Naive thymus-derived CD4-positive, alpha-beta T cell (primary cell): ENCODE data around the gene TRIM41. TPM values are rescaled to one million over a fixed set of nuclear protein-coding genes. Genes with fewer than 3 reads are reported as not detected.

Experiments used
- ATAC-seq: fragments of 150-1000 bp; cut with Tn5 transposase; 2 replicates; pipeline ENCODE4 v1.10.0; 2021; ENCODE audit warnings: mild to moderate bottlenecking, moderate library complexity
- CTCF ChIA-PET: fragments of 350-600 bp; sonication (Branson Sonifier 250); formaldehyde crosslinking; loops from one replicate; lab custom pipeline; 2021; ENCODE audit warnings: antibody characterized with exemption; lab: Charles Lee
- POLR2A ChIA-PET: fragments of 350-600 bp; sonication (Branson Sonifier 250); formaldehyde crosslinking; loops from one replicate; lab custom pipeline; 2021; ENCODE audit warnings: antibody characterized with exemption, inconsistent platforms; lab: Charles Lee
- DNase-seq, 9 donors: peaks; one replicate each; pipeline versions ENCODE4 v3.0.0 to v3.0.0-alpha.2; 2020 to 2022; ENCODE audit warnings: mixed read lengths in 1 of 9
- H3K27ac ChIP-seq: one replicate; pipeline ENCODE4 v1.7.0; 2013; ENCODE audit warnings: mild to moderate bottlenecking, low read depth, low read length, moderate library complexity
- H3K27me3 ChIP-seq, 2 donors: one replicate each; pipeline ENCODE4 v1.7.0; 2013; ENCODE audit warnings: low read length in 2 of 2, mild to moderate bottlenecking in 2 of 2, moderate library complexity in 2 of 2; ENCODE audit not compliant: control insufficient read depth in 2 of 2, insufficient read depth in 2 of 2
- H3K36me3 ChIP-seq, 3 experiments: 1 replicate in 2 of 3; 2 replicates in 1 of 3; pipeline ENCODE4 v1.7.0; 2013; ENCODE audit warnings: low read length in 3 of 3, mild to moderate bottlenecking in 3 of 3, moderate library complexity in 1 of 3; ENCODE audit not compliant: insufficient read depth in 3 of 3, control insufficient read depth in 2 of 3
- H3K4me1 ChIP-seq, 2 donors: one replicate each; pipeline ENCODE4 v1.7.0; 2013; ENCODE audit warnings: low read length in 2 of 2, mild to moderate bottlenecking in 2 of 2, moderate library complexity in 1 of 2; ENCODE audit not compliant: control insufficient read depth in 2 of 2, insufficient read depth in 2 of 2
- H3K4me3 ChIP-seq: 2 replicates; pipeline ENCODE4 v1.7.0; 2013; ENCODE audit warnings: mild to moderate bottlenecking, low read length
- H3K9me3 ChIP-seq, 3 experiments: 1 replicate in 2 of 3; 2 replicates in 1 of 3; pipeline ENCODE4 v1.7.0; 2013; ENCODE audit warnings: low read length in 3 of 3; ENCODE audit not compliant: control insufficient read depth in 2 of 3
- H3K27ac Mint-ChIP-seq, 9 donors: one replicate each; pipeline ENCODE4 v1.8.0; 2020 to 2022; ENCODE audit warnings: mixed read lengths in 9 of 9, mild to moderate bottlenecking in 8 of 9, moderate library complexity in 5 of 9, inconsistent platforms in 2 of 9
- H3K27me3 Mint-ChIP-seq, 5 donors: one replicate each; pipeline ENCODE4 v1.8.0; 2021 to 2022; ENCODE audit warnings: mixed read lengths in 5 of 5, mild to moderate bottlenecking in 1 of 5
- H3K36me3 Mint-ChIP-seq, 5 donors: one replicate each; pipeline ENCODE4 v1.8.0; 2020 to 2022; ENCODE audit warnings: mixed read lengths in 5 of 5, mild to moderate bottlenecking in 3 of 5, inconsistent platforms in 1 of 5
- H3K4me1 Mint-ChIP-seq, 7 donors: one replicate each; pipeline ENCODE4 v1.8.0; 2020 to 2022; ENCODE audit warnings: mixed read lengths in 7 of 7, mild to moderate bottlenecking in 3 of 7, inconsistent platforms in 1 of 7
- H3K4me3 Mint-ChIP-seq, 10 donors: one replicate each; pipeline ENCODE4 v1.8.0; 2020 to 2022; ENCODE audit warnings: mild to moderate bottlenecking in 10 of 10, mixed read lengths in 10 of 10, moderate library complexity in 6 of 10, inconsistent platforms in 2 of 10
- H3K9me3 Mint-ChIP-seq, 11 donors: one replicate each; pipeline ENCODE4 v1.8.0; 2020 to 2022; ENCODE audit warnings: mixed read lengths in 11 of 11, mild to moderate bottlenecking in 4 of 11, inconsistent platforms in 1 of 11, moderate library complexity in 1 of 11
- intact Hi-C, 2 donors: fragments of 100-400 bp; cut with micrococcal nuclease; formaldehyde crosslinking; loops; one replicate each; pipeline ENCODE4 v1.15.1; 2023
- polyA plus RNA-seq, 2 donors: library from polyadenylated mRNA; unstranded; fragments of 300-500 nt; fragmentation: Illumina TruSeq; gene quantifications; one replicate each; pipeline ENCODE4 v1.2.3, GENCODE V29; 2021
- total RNA-seq, 6 experiments: library from RNA in 5 of 6; stranded (reverse) in 5 of 6; gene quantifications; 1 replicate in 5 of 6; 2 replicates in 1 of 6; pipeline ENCODE4 v1.2.3 and lab custom pipeline; 2021 to 2026

The TRIM41 gene
- total and polyA plus RNA-seq, 7 experiments from 2014 or later = 0.72 to 36.5 (median 31.0) TPM

GRCh38 chr5:181259974-181260719, 37.1 kb downstream of the TRIM41 start:
- H3K9me3 ChIP-seq = no peaks in the 10 kb centered on the region
- Mint-ChIP-seq H3K4me1 (peaks cover 34 to 65% (median 61%) of the 10 kb centered on the region in 7 donors), H3K36me3 (peaks cover 0 to 39% (median 25%) of the 10 kb centered on the region in 5 donors), H3K4me3 (peak overlapping the region; percentile 94 to 100 (median 98)), H3K27me3 (no peaks in the 10 kb centered on the region), H3K9me3 (no peaks in the 10 kb centered on the region), H3K27ac (peak overlapping the region; percentile 95 to 99 (median 98))
- DNase-seq (peak in 1 of 9 donors; percentile 20), ATAC-seq (no peak)
- H3K27me3 ChIP-seq = no peaks in the 10 kb centered on the region
- H3K36me3 ChIP-seq = peaks cover 0 to 24% (median 0%) of the 10 kb centered on the region in 3 experiments
- H3K4me1 ChIP-seq = peaks cover 31 to 39% of the 10 kb centered on the region in 2 donors
- ChIA-PET CTCF (interaction anchor here (0.6 to 2.7 kb wide), 5 partner anchors 9 to 76 kb away, joined by 3 to 16 read pairs (median 10); partner anchors contain the start of gene RACK1), POLR2A (interaction anchor here (0.8 to 12.9 kb wide), 19 partner anchors 14 to 456 kb away, joined by 3 to 305 read pairs (median 5); partner anchors contain the start of genes RACK1, TRIM41 and TRIM7)
- H3K27ac ChIP-seq = peak overlapping the region; percentile 97
- intact Hi-C loops = loop anchor here (2.0 to 10.0 kb wide), 4 partner anchors 399 to 1638 kb away; partner anchors contain the start of genes CNOT6 (in 1 of the 2), HNRNPH1 (in 1 of the 2) and ZFP62 (in 1 of the 2)
- H3K4me3 ChIP-seq = peak overlapping the region; percentile 93

GRCh38 chr5:181260720-181261319, 37.7 kb downstream of the TRIM41 start, which contains the start of gene TRIM52:
Gene TRIM52, minus strand, starts transcription at chr5:181261143. Its CDS starts 330 bp downstream, at chr5:181260813.
- intact Hi-C loops = loop anchor here (1.0 to 10.0 kb wide), 11 partner anchors 17 to 1639 kb away; partner anchors contain the start of genes TRIM41 (in 2 of the 2), CNOT6 (in 1 of the 2), HNRNPH1 (in 1 of the 2) and RACK1 (in 1 of the 2)
- peak within 1 kb of the TSS; percentile 93 for H3K4me3 ChIP-seq

GRCh38 chr5:181261320-181262049, 38.4 kb downstream of the TRIM41 start:
- H3K27me3 Mint-ChIP-seq = no peaks in the 10 kb centered on the region
- H3K4me1 Mint-ChIP-seq = peaks cover 28 to 55% (median 48%) of the 10 kb centered on the region in 7 donors
- peak; percentile 71 for ATAC-seq
- Histone ChIP-seq H3K4me3 (peak overlapping the region; percentile 93), H3K27me3 (no peaks in the 10 kb centered on the region), H3K4me1 (peaks cover 31 to 33% of the 10 kb centered on the region in 2 donors), H3K36me3 (peaks cover 0 to 27% (median 0%) of the 10 kb centered on the region in 3 experiments), H3K9me3 (no peaks in the 10 kb centered on the region), H3K27ac (peak overlapping the region; percentile 97)
- peaks cover 0 to 30% (median 16%) of the 10 kb centered on the region in 5 donors for H3K36me3 Mint-ChIP-seq
- H3K27ac Mint-ChIP-seq = peak overlapping the region; percentile 95 to 99 (median 98)
- H3K4me3 Mint-ChIP-seq = peak overlapping the region; percentile 94 to 100 (median 98)
- no peaks in the 10 kb centered on the region for H3K9me3 Mint-ChIP-seq
- DNase-seq = peak in 8 of 9 donors; percentile 69 to 86 (median 82)
- intact Hi-C loops = loop anchor here (1.0 to 10.0 kb wide), 13 partner anchors 17 to 1639 kb away; partner anchors contain the start of genes TRIM41 (in 2 of the 2), CNOT6 (in 1 of the 2), HNRNPH1 (in 1 of the 2) and RACK1 (in 1 of the 2)
- ChIA-PET POLR2A (interaction anchor here (0.7 to 12.9 kb wide), 24 partner anchors 15 to 594 kb away, joined by 3 to 305 read pairs (median 5); partner anchors contain the start of genes MGAT1, RACK1, TRIM41 and TRIM7), CTCF (interaction anchor here (0.8 to 2.7 kb wide), 7 partner anchors 10 to 77 kb away, joined by 3 to 16 read pairs (median 7); partner anchors contain the start of gene RACK1)

More at GRCh38 chr5:181260720-181261319, 37.7 kb downstream of the TRIM41 start, which contains the start of gene TRIM52:
- H3K27ac Mint-ChIP-seq = peak within 1 kb of the TSS; percentile 95 to 99 (median 98)
- H3K27ac ChIP-seq = peak within 1 kb of the TSS; percentile 97
- peaks cover 0 to 27% (median 0%) of the 10 kb centered on the region in 3 experiments for H3K36me3 ChIP-seq
- no peaks in the 10 kb centered on the region for H3K27me3 ChIP-seq
- H3K9me3 Mint-ChIP-seq = no peaks in the 10 kb centered on the region
- peak within 1 kb of the TSS; percentile 94 to 100 (median 98) for H3K4me3 Mint-ChIP-seq
- H3K36me3 Mint-ChIP-seq = peaks cover 0 to 34% (median 19%) of the 10 kb centered on the region in 5 donors
- ChIA-PET CTCF (interaction anchor here (0.6 to 2.7 kb wide), 8 partner anchors 10 to 77 kb away, joined by 3 to 16 read pairs (median 4); partner anchors contain the start of gene RACK1), POLR2A (interaction anchor here (0.7 to 12.9 kb wide), 24 partner anchors 14 to 593 kb away, joined by 3 to 305 read pairs (median 5); partner anchors contain the start of genes RACK1, TRIM41 and TRIM7)
- ATAC-seq (peak; percentile 93), DNase-seq (peak; percentile 79 to 91 (median 90))
- H3K4me1 Mint-ChIP-seq = peaks cover 33 to 58% (median 54%) of the 10 kb centered on the region in 7 donors
- no peaks in the 10 kb centered on the region for H3K27me3 Mint-ChIP-seq
- no peaks in the 10 kb centered on the region for H3K9me3 ChIP-seq
- peaks cover 31 to 39% of the 10 kb centered on the region in 2 donors for H3K4me1 ChIP-seq

- Histone ChIP-seq H3K9me3 (no peaks in the 10 kb centered on the region), H3K27ac (no peak overlapping the region), H3K36me3 (peaks cover 0 to 27% (median 0%) of the 10 kb centered on the region in 3 experiments), H3K27me3 (no peaks in the 10 kb centered on the region), H3K4me3 (no peak overlapping the region), H3K4me1 (peaks cover 16 to 17% of the 10 kb centered on the region in 2 donors)
- CTCF ChIA-PET = interaction anchor here (0.7 kb wide), 1 partner anchor 107 kb away, joined by 3 read pairs; no protein-coding TSS in a partner anchor
- intact Hi-C loops = loop anchor here in 1 of 2 donors (5.0 to 10.0 kb wide), 2 partner anchors 769 to 1641 kb away; partner anchors contain the start of genes CNOT6 and HNRNPH1
- H3K4me3 Mint-ChIP-seq = peak overlapping the region in 9 of 10 donors; percentile 14 to 99 (median 62)
- no peaks in the 10 kb centered on the region for H3K27me3 Mint-ChIP-seq
- no peaks in the 10 kb centered on the region for H3K9me3 Mint-ChIP-seq
- DNase-seq (peak in 1 of 9 donors; percentile 4), ATAC-seq (no peak)
- POLR2A ChIA-PET = interaction anchor here (0.6 to 12.9 kb wide), 4 partner anchors 17 to 73 kb away, joined by 5 to 305 read pairs (median 58); partner anchors contain the start of genes RACK1 and TRIM41
- peaks cover 0 to 20% (median 9%) of the 10 kb centered on the region in 5 donors for H3K36me3 Mint-ChIP-seq
- H3K4me1 Mint-ChIP-seq = peaks cover 22 to 34% (median 29%) of the 10 kb centered on the region in 7 donors
- H3K27ac Mint-ChIP-seq = peak overlapping the region in 8 of 9 donors; percentile 1 to 76 (median 53)
Observed at GRCh38 chr5:181263633-181264032, 40.6 kb downstream of the TRIM41 start.

GRCh38 chr5:181265092-181265671, 42.1 kb downstream of the TRIM41 start:
- H3K4me1 Mint-ChIP-seq = peaks cover 6 to 18% (median 14%) of the 10 kb centered on the region in 7 donors
- peaks cover 3 to 6% of the 10 kb centered on the region in 2 donors for H3K4me1 ChIP-seq
- DNase-seq (no peak), ATAC-seq (no peak)
- CTCF ChIA-PET = no interaction called here
- peak overlapping the region in 2 of 9 donors; percentile 58 to 84 for H3K27ac Mint-ChIP-seq
- intact Hi-C loops = loop anchor here in 1 of 2 donors (10.0 kb wide), 1 partner anchor 770 kb away; the partner anchor contains the start of gene CNOT6
- no peaks in the 10 kb centered on the region for H3K27me3 Mint-ChIP-seq
- peaks cover 0 to 27% (median 0%) of the 10 kb centered on the region in 3 experiments for H3K36me3 ChIP-seq
- H3K9me3 Mint-ChIP-seq = no peaks in the 10 kb centered on the region
- no peaks in the 10 kb centered on the region for H3K9me3 ChIP-seq
- no peak overlapping the region for H3K4me3 ChIP-seq
- H3K27ac ChIP-seq = no peak overlapping the region
- H3K4me3 Mint-ChIP-seq = peak overlapping the region in 1 of 10 donors; percentile 17
- POLR2A ChIA-PET = interaction anchor here (0.8 to 12.9 kb wide), 2 partner anchors 9 to 19 kb away, joined by 3 to 305 read pairs; partner anchors contain the start of gene RACK1
- H3K36me3 Mint-ChIP-seq = peaks cover 0 to 13% (median 8%) of the 10 kb centered on the region in 5 donors
- no peaks in the 10 kb centered on the region for H3K27me3 ChIP-seq
